Measurements from ENCODE around the gene DLG2. TPM values are rescaled to one million over a fixed set of nuclear protein-coding genes. Genes with fewer than 3 reads are reported as not detected.
"Not testable (repeated sequence)": the region's sequence is repeated elsewhere in the genome, so short reads cannot be mapped to it uniquely, and the experiment has no call there.

DLG2 gene
- total and polyA plus RNA-seq, 12 donors: 1.0 to 14.8 (median 7.4) TPM

GRCh38 chr11:84790849-84791427 is 836.2 kb downstream of the DLG2 start:
- Histone ChIP-seq H3K27me3 (no peaks in the 10 kb centered on the region), H3K27ac (no peak overlapping the region), H3K36me3 (no peaks in the 10 kb centered on the region), H3K4me1 (no peaks in the 10 kb centered on the region), H3K4me3 (no peak overlapping the region), H3K9me3 (peaks cover 0 to 9% (median 0%) of the 10 kb centered on the region in 11 donors)
- no peak for TF ChIP-seq CTCF (IDR thresholded peaks at IDR 0.05)
- 73 to 80% methylated on average over 4 of the region's 4 CpGs for WGBS, 2 donors
- intact Hi-C loops (cut with DNase I): no loop called here
- DNase-seq (no peak), ATAC-seq (no peak)

GRCh38 chr11:84788220-84788619 is 838.9 kb downstream of the DLG2 start:
- intact Hi-C loops (cut with DNase I): loop anchor here in 3 of 10 donors (10.0 kb wide), 3 partner anchors 147 to 807 kb away; no protein-coding TSS in a partner anchor

GRCh38 chr11:84784158-84784557 is 843.0 kb downstream of the DLG2 start:
- not testable (repeated sequence) for DNase-seq, H3K27me3 ChIP-seq, H3K4me1 ChIP-seq, H3K36me3 ChIP-seq, H3K4me3 ChIP-seq, H3K9me3 ChIP-seq, ATAC-seq, H3K27ac ChIP-seq
- WGBS, 2 donors: 95 to 98% methylated on average over 4 of the region's 4 CpGs
- intact Hi-C loops (cut with DNase I): loop anchor here in 3 of 10 donors (10.0 kb wide), 3 partner anchors 151 to 811 kb away; no protein-coding TSS in a partner anchor

More at GRCh38 chr11:84788220-84788619, 838.9 kb downstream of the DLG2 start:
- WGBS, 2 donors: 80 to 81% methylated on average over 4 of the region's 4 CpGs
- no peaks in the 10 kb centered on the region for H3K27me3 ChIP-seq
- TF ChIP-seq CTCF (IDR thresholded peaks at IDR 0.05): no peak
- peaks cover 0 to 9% (median 0%) of the 10 kb centered on the region in 11 donors for H3K9me3 ChIP-seq
- no peaks in the 10 kb centered on the region for H3K36me3 ChIP-seq
- no peak overlapping the region for H3K27ac ChIP-seq
- H3K4me1 ChIP-seq: no peaks in the 10 kb centered on the region
- H3K4me3 ChIP-seq: no peak overlapping the region
- no peak for ATAC-seq
- no peak for DNase-seq

- intact Hi-C loops (cut with DNase I): loop anchor here in 3 of 10 donors (10.0 kb wide), 3 partner anchors 154 to 814 kb away; no protein-coding TSS in a partner anchor
- H3K27me3 ChIP-seq: no peaks in the 10 kb centered on the region
- no peaks in the 10 kb centered on the region for H3K9me3 ChIP-seq
- DNase-seq (no peak), ATAC-seq (no peak)
- no peak overlapping the region for H3K27ac ChIP-seq
- H3K36me3 ChIP-seq: no peaks in the 10 kb centered on the region
- peak in 8 of 9 donors; percentile 6 to 59 (median 48) for TF ChIP-seq CTCF (IDR thresholded peaks at IDR 0.05)
- no peak overlapping the region for H3K4me3 ChIP-seq
- WGBS, 2 donors: 19 to 26% methylated on average over 3 of the region's 3 CpGs
- H3K4me1 ChIP-seq: no peaks in the 10 kb centered on the region
These were observed 846.4 kb downstream of the DLG2 start for GRCh38 chr11:84780689-84781293.

- ATAC-seq (no peak), DNase-seq (no peak)
- peaks cover 0 to 26% (median 7%) of the 10 kb centered on the region in 11 donors for H3K9me3 ChIP-seq
- H3K36me3 ChIP-seq: no peaks in the 10 kb centered on the region
- no peak overlapping the region for H3K27ac ChIP-seq
- intact Hi-C loops (cut with DNase I): no loop called here
- H3K27me3 ChIP-seq: no peaks in the 10 kb centered on the region
- no peak overlapping the region for H3K4me3 ChIP-seq
- 89 to 91% methylated on average over 2 of the region's 2 CpGs for WGBS, 2 donors
- TF ChIP-seq CTCF (IDR thresholded peaks at IDR 0.05): no peak
- no peaks in the 10 kb centered on the region for H3K4me1 ChIP-seq
These were observed 851.6 kb downstream of the DLG2 start for GRCh38 chr11:84775503-84775902.

Measured in heart right ventricle (tissue), 16 donors.